ENCODE measurements around the gene RNF130. TPM values are rescaled to one million over a fixed set of nuclear protein-coding genes. Genes with fewer than 3 reads are reported as not detected.
A peak's percentile ranks its signal among the peaks of the same experiment; 100 is the strongest.

Gene RNF130
- total and polyA plus RNA-seq, 9 of the 15 experiments (the other 6 are each of a cell fraction or from before 2014, with no cell fraction given), result 5.8 to 39.4 (median 27.1) TPM

DNA sequence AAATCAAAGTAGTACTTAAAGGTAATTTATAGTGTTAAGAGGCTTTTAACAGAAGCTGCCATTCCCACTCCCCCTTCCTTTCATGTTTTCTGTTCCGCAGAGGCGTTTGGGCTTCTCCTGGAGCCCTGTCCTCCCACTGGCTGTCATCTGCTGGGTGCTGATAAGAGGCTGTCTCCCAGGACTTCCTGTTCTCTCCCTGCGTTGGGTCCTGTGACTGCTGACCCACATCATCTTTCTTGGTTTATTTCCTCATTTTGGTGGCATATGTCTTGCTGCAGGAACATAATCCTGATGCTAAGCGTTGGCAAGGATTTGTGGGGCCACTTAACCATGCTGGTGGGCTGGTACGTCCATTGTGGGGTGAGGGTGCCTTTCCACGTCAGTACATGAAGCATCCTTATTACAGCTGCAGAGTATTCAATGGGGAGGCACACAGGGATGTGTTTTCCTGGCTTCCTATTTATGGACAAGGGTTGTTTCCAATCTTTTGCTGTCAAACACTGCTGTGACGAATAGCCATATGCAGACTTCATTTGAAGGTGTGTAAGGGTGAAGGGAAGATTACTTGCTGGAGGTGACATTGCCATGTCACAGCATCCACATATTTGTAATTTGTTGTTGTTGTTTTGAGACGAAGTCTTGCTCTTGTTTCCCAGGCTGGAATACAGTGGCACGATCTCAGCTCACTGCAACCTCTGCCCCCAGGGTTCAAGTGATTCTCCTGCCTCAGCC is 22.3 kb upstream of the RNF130 start (continued):
- TF ChIP-seq, protein P1, sequence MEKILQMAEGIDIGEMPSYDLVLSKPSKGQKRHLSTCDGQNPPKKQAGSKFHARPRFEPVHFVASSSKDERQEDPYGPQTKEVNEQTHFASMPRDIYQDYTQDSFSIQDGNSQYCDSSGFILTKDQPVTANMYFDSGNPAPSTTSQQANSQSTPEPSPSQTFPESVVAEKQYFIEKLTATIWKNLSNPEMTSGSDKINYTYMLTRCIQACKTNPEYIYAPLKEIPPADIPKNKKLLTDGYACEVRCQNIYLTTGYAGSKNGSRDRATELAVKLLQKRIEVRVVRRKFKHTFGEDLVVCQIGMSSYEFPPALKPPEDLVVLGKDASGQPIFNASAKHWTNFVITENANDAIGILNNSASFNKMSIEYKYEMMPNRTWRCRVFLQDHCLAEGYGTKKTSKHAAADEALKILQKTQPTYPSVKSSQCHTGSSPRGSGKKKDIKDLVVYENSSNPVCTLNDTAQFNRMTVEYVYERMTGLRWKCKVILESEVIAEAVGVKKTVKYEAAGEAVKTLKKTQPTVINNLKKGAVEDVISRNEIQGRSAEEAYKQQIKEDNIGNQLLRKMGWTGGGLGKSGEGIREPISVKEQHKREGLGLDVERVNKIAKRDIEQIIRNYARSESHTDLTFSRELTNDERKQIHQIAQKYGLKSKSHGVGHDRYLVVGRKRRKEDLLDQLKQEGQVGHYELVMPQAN (IDR thresholded peaks at IDR 0.05; ENCODE audit: borderline replicate concordance), result no peak
- TF ChIP-seq ARNT (IDR thresholded peaks at IDR 0.05) (peak; percentile 47 to 94; a peak in 3 of 4 replicates), CAMTA2 (CRISPR knock-in tag; conservative IDR thresholded peaks at IDR 0.05) (no peak), RAD51 (IDR thresholded peaks at IDR 0.05; ENCODE audit: borderline replicate concordance, low read depth) (peak; percentile 29; the same call in 1 of the 2 replicates), NBN (IDR thresholded peaks at IDR 0.05; ENCODE audit: low read depth) (peak; percentile 96), MCM5 (IDR thresholded peaks at IDR 0.05; ENCODE audit: low read depth) (no peak), CEBPG (CRISPR knock-in tag; IDR thresholded peaks at IDR 0.05) (no peak), CEBPG (tag; conservative IDR thresholded peaks at IDR 0.05 in 1 of 2, IDR thresholded peaks at IDR 0.05 in 1 of 2) (no peak; a peak in 1 of 4 replicates), PURB (CRISPR knock-in tag; IDR thresholded peaks at IDR 0.05; ENCODE audit: low read depth) (no peak), ZNF197 (CRISPR knock-in tag; IDR thresholded peaks at IDR 0.05; ENCODE audit: low read depth) (peak; percentile 81), ZNF224 (CRISPR knock-in tag; IDR thresholded peaks at IDR 0.05) (no peak), ZBTB1 (CRISPR knock-in tag; IDR thresholded peaks at IDR 0.05; ENCODE audit: borderline replicate concordance, low read depth) (no peak), SPI1 (IDR thresholded peaks at IDR 0.05; ENCODE audit: borderline replicate concordance, low read depth, low read length) (peak; percentile 98), ZNF212 (CRISPR knock-in tag; IDR thresholded peaks at IDR 0.05) (no peak), CREM (IDR thresholded peaks at IDR 0.05; ENCODE audit: low read depth) (0 out of 2 replicates have a peak, but pooled peaks have one; percentile 58), PCBP1 (IDR thresholded peaks at IDR 0.05; ENCODE audit: low read depth, low read length, poor library complexity, severe bottlenecking) (no peak)
- TF ChIP-seq, protein P2, sequence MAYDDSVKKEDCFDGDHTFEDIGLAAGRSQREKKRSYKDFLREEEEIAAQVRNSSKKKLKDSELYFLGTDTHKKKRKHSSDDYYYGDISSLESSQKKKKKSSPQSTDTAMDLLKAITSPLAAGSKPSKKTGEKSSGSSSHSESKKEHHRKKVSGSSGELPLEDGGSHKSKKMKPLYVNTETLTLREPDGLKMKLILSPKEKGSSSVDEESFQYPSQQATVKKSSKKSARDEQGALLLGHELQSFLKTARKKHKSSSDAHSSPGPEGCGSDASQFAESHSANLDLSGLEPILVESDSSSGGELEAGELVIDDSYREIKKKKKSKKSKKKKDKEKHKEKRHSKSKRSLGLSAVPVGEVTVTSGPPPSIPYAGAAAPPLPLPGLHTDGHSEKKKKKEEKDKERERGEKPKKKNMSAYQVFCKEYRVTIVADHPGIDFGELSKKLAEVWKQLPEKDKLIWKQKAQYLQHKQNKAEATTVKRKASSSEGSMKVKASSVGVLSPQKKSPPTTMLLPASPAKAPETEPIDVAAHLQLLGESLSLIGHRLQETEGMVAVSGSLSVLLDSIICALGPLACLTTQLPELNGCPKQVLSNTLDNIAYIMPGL (CRISPR knock-in tag; IDR thresholded peaks at IDR 0.05), result no peak
- TF ChIP-seq, protein P3, sequence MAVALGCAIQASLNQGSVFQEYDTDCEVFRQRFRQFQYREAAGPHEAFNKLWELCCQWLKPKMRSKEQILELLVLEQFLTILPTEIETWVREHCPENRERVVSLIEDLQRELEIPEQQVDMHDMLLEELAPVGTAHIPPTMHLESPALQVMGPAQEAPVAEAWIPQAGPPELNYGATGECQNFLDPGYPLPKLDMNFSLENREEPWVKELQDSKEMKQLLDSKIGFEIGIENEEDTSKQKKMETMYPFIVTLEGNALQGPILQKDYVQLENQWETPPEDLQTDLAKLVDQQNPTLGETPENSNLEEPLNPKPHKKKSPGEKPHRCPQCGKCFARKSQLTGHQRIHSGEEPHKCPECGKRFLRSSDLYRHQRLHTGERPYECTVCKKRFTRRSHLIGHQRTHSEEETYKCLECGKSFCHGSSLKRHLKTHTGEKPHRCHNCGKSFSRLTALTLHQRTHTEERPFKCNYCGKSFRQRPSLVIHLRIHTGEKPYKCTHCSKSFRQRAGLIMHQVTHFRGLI (CRISPR knock-in tag; IDR thresholded peaks at IDR 0.05), result peak; percentile 69; the same call in 1 of the 2 replicates
- TF ChIP-seq, protein P4, sequence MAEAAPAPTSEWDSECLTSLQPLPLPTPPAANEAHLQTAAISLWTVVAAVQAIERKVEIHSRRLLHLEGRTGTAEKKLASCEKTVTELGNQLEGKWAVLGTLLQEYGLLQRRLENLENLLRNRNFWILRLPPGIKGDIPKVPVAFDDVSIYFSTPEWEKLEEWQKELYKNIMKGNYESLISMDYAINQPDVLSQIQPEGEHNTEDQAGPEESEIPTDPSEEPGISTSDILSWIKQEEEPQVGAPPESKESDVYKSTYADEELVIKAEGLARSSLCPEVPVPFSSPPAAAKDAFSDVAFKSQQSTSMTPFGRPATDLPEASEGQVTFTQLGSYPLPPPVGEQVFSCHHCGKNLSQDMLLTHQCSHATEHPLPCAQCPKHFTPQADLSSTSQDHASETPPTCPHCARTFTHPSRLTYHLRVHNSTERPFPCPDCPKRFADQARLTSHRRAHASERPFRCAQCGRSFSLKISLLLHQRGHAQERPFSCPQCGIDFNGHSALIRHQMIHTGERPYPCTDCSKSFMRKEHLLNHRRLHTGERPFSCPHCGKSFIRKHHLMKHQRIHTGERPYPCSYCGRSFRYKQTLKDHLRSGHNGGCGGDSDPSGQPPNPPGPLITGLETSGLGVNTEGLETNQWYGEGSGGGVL (CRISPR knock-in tag; IDR thresholded peaks at IDR 0.05), result no peak
